PC-3 (cell line): ENCODE data around the gene NLGN1. TPM values are rescaled to one million over a fixed set of nuclear protein-coding genes. Genes with fewer than 3 reads are reported as not detected.

Experiments used
- ATAC-seq: fragments of 200-7000 bp; cut with Tn5 transposase; 2 replicates; pipeline ENCODE4 v1.9.1; 2020; ENCODE audit warnings: mild to moderate bottlenecking, moderate library complexity
- BruUV-seq: library from RNA; stranded (reverse); fragments of 400-500 nt; replicated peaks from 2 replicates; lab custom pipeline; 2021; lab: Mats Ljungman, UMichigan
- CTCF ChIA-PET: fragments of 300-600 bp; sonication (Branson Sonifier 250); formaldehyde crosslinking; loops from one replicate; lab custom pipeline; 2022; ENCODE audit warnings: antibody characterized with exemption; lab: Charles Lee
- POLR2A ChIA-PET: fragments of 300-600 bp; sonication (Branson Sonifier 250); formaldehyde crosslinking; loops from one replicate; lab custom pipeline; 2022; ENCODE audit warnings: antibody characterized with exemption; ENCODE audit not compliant: unreplicated experiment; lab: Charles Lee
- DNase-seq: peaks from one replicate; pipeline ENCODE4 v3.0.0-alpha.2; 2015
- H2AFZ ChIP-seq: fragments of 300-600 bp; sonication (generic); 2 replicates; pipeline ENCODE4 v1.6.0; 2016; ENCODE audit warnings: antibody characterized with exemption, low read length
- H3F3A ChIP-seq: fragments of 300-600 bp; sonication (generic); one replicate; pipeline ENCODE4 v1.6.0; 2017; ENCODE audit warnings: antibody characterized with exemption, low read length, control low read depth, mild to moderate bottlenecking; ENCODE audit not compliant: unreplicated experiment
- H3K27ac ChIP-seq: fragments of 300-600 bp; sonication (generic); 2 replicates; pipeline ENCODE4 v1.5.1; 2016; ENCODE audit warnings: mild to moderate bottlenecking, low read length
- H3K27me3 ChIP-seq: fragments of 300-600 bp; sonication (generic); 2 replicates; pipeline ENCODE4 v1.6.1; 2016; ENCODE audit warnings: low read length, mixed read lengths
- H3K36me3 ChIP-seq: fragments of 300-600 bp; sonication (generic); 2 replicates; pipeline ENCODE4 v1.6.1; 2016; ENCODE audit warnings: low read depth, mixed run types, low read length, mixed read lengths
- H3K4me1 ChIP-seq: fragments of 300-600 bp; sonication (generic); 2 replicates; pipeline ENCODE4 v1.5.1; 2016; ENCODE audit warnings: low read length; ENCODE audit not compliant: insufficient read depth
- H3K4me2 ChIP-seq: fragments of 300-600 bp; sonication (generic); 2 replicates; pipeline ENCODE4 v1.6.0; 2016; ENCODE audit warnings: low read length
- H3K4me3 ChIP-seq: fragments of 300-600 bp; sonication (generic); 2 replicates; pipeline ENCODE4 v1.5.1; 2016; ENCODE audit warnings: mild to moderate bottlenecking, low read length, mixed read lengths
- H3K79me2 ChIP-seq: fragments of 300-600 bp; sonication (generic); 2 replicates; pipeline ENCODE4 v1.6.1; 2017; ENCODE audit warnings: low read length, mixed read lengths
- H3K9ac ChIP-seq: fragments of 300-600 bp; sonication (generic); 2 replicates; pipeline ENCODE4 v1.6.0; 2016; ENCODE audit warnings: mild to moderate bottlenecking, low read length
- H3K9me2 ChIP-seq: fragments of 300-600 bp; sonication (generic); replicated peaks from 2 replicates; pipeline ENCODE4 v1.6.1; 2016; ENCODE audit warnings: mixed run types, low read length, mixed read lengths
- H3K9me3 ChIP-seq: fragments of 300-600 bp; sonication (generic); 2 replicates; pipeline ENCODE4 v1.6.1; 2016; ENCODE audit warnings: low read length, mixed read lengths
- H4K20me1 ChIP-seq: fragments of 300-600 bp; sonication (generic); 2 replicates; pipeline ENCODE4 v1.6.1; 2016; ENCODE audit warnings: low read length, mixed read lengths
- EZH2 ChIP-seq: fragments of 300-600 bp; sonication (generic); IDR thresholded peaks from one replicate; pipeline ENCODE4 v1.6.1; 2017; ENCODE audit warnings: antibody characterized with exemption, mild to moderate bottlenecking, low read length; ENCODE audit not compliant: unreplicated experiment
- EZH2phosphoT487 ChIP-seq: fragments of 300-600 bp; sonication (generic); IDR thresholded peaks from 2 replicates; pipeline ENCODE4 v1.6.1; 2018; ENCODE audit warnings: mild to moderate bottlenecking, antibody characterized with exemption, low read length, borderline replicate concordance
- intact Hi-C: fragments of 100-400 bp; cut with micrococcal nuclease; formaldehyde crosslinking; loops from 2 replicates; pipeline ENCODE4 v1.9.0; 2023
- total RNA-seq: library from RNA; depleted of rRNA; stranded (reverse); fragments of >200 nt; gene quantifications from 2 replicates; pipeline ENCODE4 v1.2.3, GENCODE V29; 2014
- TF ChIP-seq, protein P1 (sequence below): fragments of 300-600 bp; sonication (generic); conservative IDR thresholded peaks from 2 replicates; pipeline ENCODE4 v1.5.1; 2017; ENCODE audit warnings: antibody characterized with exemption, low read depth, mild to moderate bottlenecking, low read length

The NLGN1 gene
- total RNA-seq, 1 experiment from 2014 or later = 0.77 TPM

DNA sequence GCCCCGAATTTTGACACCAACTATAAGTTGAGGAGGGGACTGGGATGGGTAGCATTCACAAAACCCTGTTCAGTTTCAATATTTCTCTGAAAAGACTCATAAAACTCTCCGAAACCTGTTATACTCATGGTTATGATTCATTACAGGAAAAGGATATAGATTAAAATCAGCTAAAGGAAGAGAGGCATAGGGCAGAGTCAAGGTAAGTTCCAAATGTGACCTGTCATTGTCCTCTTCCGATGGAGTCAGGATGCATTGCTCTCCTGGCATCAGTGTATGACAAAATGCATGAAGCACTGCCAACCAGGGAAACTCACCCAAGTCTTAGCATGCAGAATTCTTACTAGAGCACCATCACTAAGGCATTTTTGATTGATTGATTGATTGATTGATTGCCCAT, 936.6 kb downstream of the NLGN1 start:
- peak overlapping the region; percentile 54 for H3K4me2 ChIP-seq
- H3K36me3 ChIP-seq = no peaks in the 10 kb centered on the region
- no peak overlapping the region for H2AFZ ChIP-seq
- no peaks in the 10 kb centered on the region for H3K27me3 ChIP-seq
- H3K4me3 ChIP-seq = peak overlapping the region; percentile 16; the same call in 1 of the 2 replicates
- TF ChIP-seq EZH2phosphoT487 = no peak
- TF ChIP-seq EZH2 = no peak
- no peaks in the 10 kb centered on the region for H3K9me2 ChIP-seq
- H3K9ac ChIP-seq = peak overlapping the region; percentile 52
- no TSS peak for BruUV-seq
- H3K4me1 ChIP-seq = peaks cover 41% of the 10 kb centered on the region
- H3K27ac ChIP-seq = peak overlapping the region; percentile 93
- intact Hi-C loops = loop anchor here (5.0 kb wide), 2 partner anchors 103 to 137 kb away; no protein-coding TSS in a partner anchor
- ChIA-PET CTCF (no interaction called here), POLR2A (interaction anchor here (0.6 to 0.7 kb wide), 2 partner anchors 12 to 57 kb away, joined by 5 to 7 read pairs; no protein-coding TSS in a partner anchor)
- DNase-seq (peak; percentile 83), ATAC-seq (peak; percentile 70)
- no peaks in the 10 kb centered on the region for H3K79me2 ChIP-seq
- H3F3A ChIP-seq = no peaks in the 10 kb centered on the region
- H3K9me3 ChIP-seq = no peaks in the 10 kb centered on the region
- no peaks in the 10 kb centered on the region for H4K20me1 ChIP-seq

DNA sequence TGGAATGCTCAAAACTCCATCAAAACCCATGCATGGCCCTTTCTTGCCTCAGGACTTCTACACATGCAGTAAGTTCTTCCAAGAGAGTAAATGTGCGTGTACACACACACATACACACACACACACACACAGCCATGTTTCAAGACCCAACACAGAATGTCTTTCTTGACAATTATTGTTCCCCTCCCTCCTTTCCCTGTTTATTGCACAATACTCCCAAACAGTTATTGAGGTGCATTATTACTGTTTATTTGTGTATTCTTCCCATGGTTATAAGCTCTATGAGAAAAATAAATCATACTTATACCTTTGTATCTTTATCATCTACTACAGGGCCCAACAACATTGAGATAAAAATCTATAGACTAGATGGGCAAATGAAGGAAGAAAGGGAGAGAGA, 937.8 kb downstream of the NLGN1 start:
- H3K4me1 ChIP-seq = peaks cover 31% of the 10 kb centered on the region
- H3F3A ChIP-seq = no peaks in the 10 kb centered on the region
- no peak overlapping the region for H3K4me3 ChIP-seq
- no peaks in the 10 kb centered on the region for H3K27me3 ChIP-seq
- intact Hi-C loops = no loop called here
- no peak overlapping the region for H3K27ac ChIP-seq
- POLR2A ChIA-PET = no interaction called here
- ATAC-seq (no peak), DNase-seq (no peak)
- TF ChIP-seq EZH2 = no peak
- no peak for TF ChIP-seq EZH2phosphoT487
- TF ChIP-seq, protein P1, sequence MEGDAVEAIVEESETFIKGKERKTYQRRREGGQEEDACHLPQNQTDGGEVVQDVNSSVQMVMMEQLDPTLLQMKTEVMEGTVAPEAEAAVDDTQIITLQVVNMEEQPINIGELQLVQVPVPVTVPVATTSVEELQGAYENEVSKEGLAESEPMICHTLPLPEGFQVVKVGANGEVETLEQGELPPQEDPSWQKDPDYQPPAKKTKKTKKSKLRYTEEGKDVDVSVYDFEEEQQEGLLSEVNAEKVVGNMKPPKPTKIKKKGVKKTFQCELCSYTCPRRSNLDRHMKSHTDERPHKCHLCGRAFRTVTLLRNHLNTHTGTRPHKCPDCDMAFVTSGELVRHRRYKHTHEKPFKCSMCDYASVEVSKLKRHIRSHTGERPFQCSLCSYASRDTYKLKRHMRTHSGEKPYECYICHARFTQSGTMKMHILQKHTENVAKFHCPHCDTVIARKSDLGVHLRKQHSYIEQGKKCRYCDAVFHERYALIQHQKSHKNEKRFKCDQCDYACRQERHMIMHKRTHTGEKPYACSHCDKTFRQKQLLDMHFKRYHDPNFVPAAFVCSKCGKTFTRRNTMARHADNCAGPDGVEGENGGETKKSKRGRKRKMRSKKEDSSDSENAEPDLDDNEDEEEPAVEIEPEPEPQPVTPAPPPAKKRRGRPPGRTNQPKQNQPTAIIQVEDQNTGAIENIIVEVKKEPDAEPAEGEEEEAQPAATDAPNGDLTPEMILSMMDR = no peak
- no peak overlapping the region for H2AFZ ChIP-seq
- H3K9me2 ChIP-seq = no peaks in the 10 kb centered on the region
- CTCF ChIA-PET = no interaction called here
- H4K20me1 ChIP-seq = no peaks in the 10 kb centered on the region
- no TSS peak for BruUV-seq
- H3K9me3 ChIP-seq = no peaks in the 10 kb centered on the region
- H3K79me2 ChIP-seq = no peaks in the 10 kb centered on the region
- H3K4me2 ChIP-seq = no peak overlapping the region
- no peak overlapping the region for H3K9ac ChIP-seq
- no peaks in the 10 kb centered on the region for H3K36me3 ChIP-seq

DNA sequence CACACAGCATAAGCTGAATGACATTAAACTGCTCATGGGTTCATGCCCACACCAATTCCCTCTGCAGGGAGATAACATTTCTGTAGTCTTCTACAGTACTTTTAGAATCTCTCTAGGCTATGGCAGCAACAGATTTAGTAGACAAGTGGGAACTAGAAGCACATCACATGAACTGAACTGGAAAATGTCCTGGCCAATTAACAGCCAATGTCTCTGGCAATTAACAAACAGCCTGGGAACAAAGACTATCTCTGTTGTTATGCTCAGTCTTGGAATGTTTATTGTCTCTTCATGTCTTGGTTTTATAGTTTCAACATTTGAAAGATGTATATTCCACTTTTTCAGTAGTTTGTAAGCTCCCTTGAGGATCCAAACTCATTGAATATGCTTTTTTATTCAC, 938.4 kb downstream of the NLGN1 start:
- no peaks in the 10 kb centered on the region for H3K79me2 ChIP-seq
- POLR2A ChIA-PET = no interaction called here
- no peak overlapping the region for H3K4me2 ChIP-seq
- DNase-seq (no peak), ATAC-seq (no peak)
- H3K4me3 ChIP-seq = no peak overlapping the region
- H4K20me1 ChIP-seq = no peaks in the 10 kb centered on the region
- H3K9me3 ChIP-seq = no peaks in the 10 kb centered on the region
- no peaks in the 10 kb centered on the region for H3F3A ChIP-seq
- no TSS peak for BruUV-seq
- intact Hi-C loops = no loop called here
- CTCF ChIA-PET = no interaction called here
- H3K27ac ChIP-seq = no peak overlapping the region
- no peak overlapping the region for H2AFZ ChIP-seq
- TF ChIP-seq, protein P1 = no peak
- TF ChIP-seq EZH2 = no peak
- no peak for TF ChIP-seq EZH2phosphoT487
- H3K36me3 ChIP-seq = no peaks in the 10 kb centered on the region
- no peaks in the 10 kb centered on the region for H3K27me3 ChIP-seq
- no peaks in the 10 kb centered on the region for H3K9me2 ChIP-seq
- H3K9ac ChIP-seq = no peak overlapping the region
- H3K4me1 ChIP-seq = peaks cover 29% of the 10 kb centered on the region
